K562 (cell line): ENCODE measurements around the gene LHX3.

Experiments
- NFIC ChIP-seq: fragments of 450-650 bp; IDR thresholded peaks from 2 replicates; pipeline ENCODE4 v1.6.1; 2017; ENCODE audit warnings: mild to moderate bottlenecking, inconsistent platforms
- NR3C1 ChIP-seq: sonication (generic); formaldehyde crosslinking; IDR thresholded peaks from 2 replicates; pipeline ENCODE4 v1.8.1; 2022; ENCODE audit warnings: missing genetic modification reagents
- ZNF57 ChIP-seq: fragments of 450-650 bp; formaldehyde crosslinking; IDR thresholded peaks from 2 replicates; pipeline ENCODE4 v1.4.0; 2020; ENCODE audit warnings: mild to moderate bottlenecking, moderate library complexity

DNA sequence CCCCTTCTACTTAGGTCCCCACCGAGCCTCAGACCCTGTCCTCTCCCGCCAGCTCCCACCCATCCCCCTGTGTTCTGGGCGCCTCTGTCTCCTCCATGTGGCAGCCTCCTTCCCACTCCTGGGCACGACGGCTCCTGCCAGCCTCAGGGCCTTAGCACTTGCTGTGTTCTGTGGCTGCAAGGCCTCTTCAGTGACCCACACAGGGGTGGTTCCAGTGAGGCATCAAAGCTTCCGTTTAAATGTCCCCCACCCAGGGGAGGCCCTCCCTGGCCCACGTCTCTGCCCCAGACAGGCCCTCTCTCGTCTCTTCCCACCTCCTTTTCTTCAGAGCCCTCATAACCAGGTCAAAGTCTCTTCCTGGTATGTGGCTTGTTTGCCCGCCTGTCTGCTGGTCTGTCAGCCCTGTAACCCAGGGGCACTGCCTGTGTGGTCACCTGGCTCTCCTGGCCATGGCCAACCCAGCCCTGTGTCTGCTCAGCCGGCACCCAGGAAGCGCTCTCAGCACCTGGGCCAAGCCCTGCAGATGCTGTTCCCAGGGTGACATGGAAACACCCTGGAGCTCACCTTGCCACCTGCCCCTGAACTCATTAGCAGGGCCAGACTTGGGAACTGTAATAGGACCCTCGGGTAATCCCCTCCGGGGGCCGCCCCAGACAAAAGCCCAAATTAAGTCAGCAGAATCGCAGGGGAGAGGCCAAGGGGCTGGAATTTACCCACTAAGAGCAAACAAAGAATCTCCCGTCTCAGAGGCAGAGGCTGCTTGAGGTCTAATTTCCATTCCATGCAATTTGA is 33.7 kb downstream of the LHX3 start:
- TF ChIP-seq NR3C1 (CRISPR knock-in tag), result no peak
- no peak for TF ChIP-seq NFIC
- no peak for TF ChIP-seq ZNF57 (CRISPR knock-in tag)
